Panc1 (cell line): ENCODE measurements around the gene ADGRF5. TPM values are rescaled to one million over a fixed set of nuclear protein-coding genes. Genes with fewer than 3 reads are reported as not detected.

ENCODE experiments used
- ATAC-seq: fragments of 200-7000 bp; cut with Tn5 transposase; 2 replicates; pipeline ENCODE4 v1.9.1; 2020; ENCODE audit warnings: mild to moderate bottlenecking, moderate library complexity
- BruUV-seq: library from RNA; stranded (reverse); fragments of 400-500 nt; replicated peaks from 2 replicates; lab custom pipeline; 2021; lab: Mats Ljungman, UMichigan
- CTCF ChIA-PET: fragments of 300-600 bp; sonication (Branson Sonifier 250); formaldehyde crosslinking; loops from one replicate; lab custom pipeline; 2022; ENCODE audit warnings: antibody characterized with exemption; lab: Charles Lee
- POLR2A ChIA-PET: fragments of 300-600 bp; sonication (Branson Sonifier 250); formaldehyde crosslinking; loops from one replicate; lab custom pipeline; 2022; ENCODE audit warnings: antibody characterized with exemption; lab: Charles Lee
- DNase-seq: peaks from one replicate; pipeline ENCODE4 v3.0.0-alpha.2; 2010; ENCODE audit warnings: low read depth, low spot score
- H3K27ac ChIP-seq: 2 replicates; pipeline ENCODE4 v1.5.1; 2011; ENCODE audit warnings: mild to moderate bottlenecking, low read length, inconsistent platforms
- H3K27me3 ChIP-seq: fragments of 200-500 bp; sonication (Bioruptor generic); 2 replicates; pipeline ENCODE4 v1.6.0; 2014; ENCODE audit warnings: low read length, inconsistent platforms; ENCODE audit not compliant: control insufficient read depth, insufficient read depth
- H3K36me3 ChIP-seq: fragments of 200-500 bp; sonication (Bioruptor generic); 2 replicates; pipeline ENCODE4 v1.5.1; 2014; ENCODE audit warnings: inconsistent platforms, mild to moderate bottlenecking, low read length, moderate library complexity; ENCODE audit not compliant: control insufficient read depth, insufficient read depth
- H3K4me1 ChIP-seq: 2 replicates; pipeline ENCODE4 v1.5.1; 2011; ENCODE audit warnings: inconsistent platforms, mild to moderate bottlenecking, low read length, moderate library complexity; ENCODE audit not compliant: control insufficient read depth, insufficient read depth
- H3K4me3 ChIP-seq, 2 experiments: 2 replicates each; pipeline ENCODE4 v1.5.1; 2011 to 2012; ENCODE audit warnings: low read depth in 2 of 2, low read length in 2 of 2, mild to moderate bottlenecking in 2 of 2, inconsistent platforms in 1 of 2, moderate library complexity in 1 of 2
- H3K9me3 ChIP-seq: fragments of 200-500 bp; sonication (Bioruptor generic); 2 replicates; pipeline ENCODE4 v1.5.1; 2014; ENCODE audit warnings: low read depth, mild to moderate bottlenecking, inconsistent platforms, low read length, moderate library complexity; ENCODE audit not compliant: control insufficient read depth, insufficient read depth
- POLR2AphosphoS5 ChIP-seq: IDR thresholded peaks from 2 replicates; pipeline ENCODE4 v1.6.1; 2012; ENCODE audit warnings: mild to moderate bottlenecking, low read depth, low read length, moderate library complexity
- SIN3A ChIP-seq: IDR thresholded peaks from 2 replicates; pipeline ENCODE4 v1.6.1; 2012; ENCODE audit warnings: low read depth, mild to moderate bottlenecking, low read length, moderate library complexity, borderline replicate concordance; ENCODE audit not compliant: insufficient read depth
- TCF7L2 ChIP-seq: IDR thresholded peaks from 2 replicates; pipeline ENCODE4 v1.6.1; 2011; ENCODE audit warnings: mild to moderate bottlenecking, low read depth, low read length, inconsistent platforms
- in situ Hi-C: cut with HindIII; loops from 2 replicates; pipeline ENCODE4 v1.10.0; 2016; ENCODE audit warnings: low sequenced_read_pairs, low pct_unique_long_range_greater_than_20kb
- intact Hi-C: fragments of 100-400 bp; cut with micrococcal nuclease; formaldehyde crosslinking; loops from one replicate; pipeline ENCODE4 v1.10.0; 2022; ENCODE audit not compliant: unreplicated experiment
- total RNA-seq: library from RNA; stranded (reverse); gene quantifications from one replicate; pipeline ENCODE4 v1.2.1, GENCODE V29; 2021; ENCODE audit not compliant: unreplicated experiment
- TF ChIP-seq, protein P1 (sequence below), 2 experiments: IDR thresholded peaks; 2 replicates each; pipeline ENCODE4 v1.6.1; 2011 to 2012; ENCODE audit warnings: low read depth in 2 of 2, control low read depth in 1 of 2, low read length in 1 of 2, mild to moderate bottlenecking in 1 of 2, moderate library complexity in 1 of 2; ENCODE audit not compliant: insufficient read depth in 1 of 2
- TF ChIP-seq, protein P2 (sequence below): fragments of 450-650 bp; IDR thresholded peaks from 2 replicates; pipeline ENCODE4 v1.5.1; 2017; ENCODE audit warnings: mild to moderate bottlenecking

Gene ADGRF5
- total RNA-seq, 1 experiment from 2014 or later: 0.18 TPM

DNA sequence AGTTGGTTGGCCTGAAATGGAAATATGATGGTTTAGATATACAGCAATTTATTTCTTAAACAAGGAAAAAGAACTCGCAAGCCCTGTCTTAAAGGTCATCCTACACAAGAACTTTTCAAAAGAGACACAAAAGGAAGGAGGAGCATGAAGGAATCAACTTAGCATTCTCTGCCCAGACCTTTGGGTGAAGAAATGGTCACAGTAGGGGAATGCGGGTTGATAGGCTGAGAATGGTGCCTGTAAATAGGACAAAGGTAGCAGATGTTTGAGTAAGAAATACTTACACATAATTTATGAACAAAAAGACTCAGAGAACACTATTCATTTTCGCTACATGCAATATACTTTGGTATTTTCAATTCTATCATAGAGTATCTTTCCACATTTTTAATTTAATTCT is 15.0 kb downstream of the ADGRF5 start:
- in situ Hi-C loops (no loop called here), intact Hi-C loops (no loop called here)
- Histone ChIP-seq H3K36me3 (no peaks in the 10 kb centered on the region), H3K4me1 (no peaks in the 10 kb centered on the region), H3K4me3 (no peak overlapping the region), H3K9me3 (no peaks in the 10 kb centered on the region), H3K27me3 (no peaks in the 10 kb centered on the region), H3K27ac (no peak overlapping the region)
- BruUV-seq: no TSS peak
- no peak for TF ChIP-seq POLR2AphosphoS5
- DNase-seq: no peak
- no peak for ATAC-seq
- ChIA-PET POLR2A (no interaction called here), CTCF (no interaction called here)

DNA sequence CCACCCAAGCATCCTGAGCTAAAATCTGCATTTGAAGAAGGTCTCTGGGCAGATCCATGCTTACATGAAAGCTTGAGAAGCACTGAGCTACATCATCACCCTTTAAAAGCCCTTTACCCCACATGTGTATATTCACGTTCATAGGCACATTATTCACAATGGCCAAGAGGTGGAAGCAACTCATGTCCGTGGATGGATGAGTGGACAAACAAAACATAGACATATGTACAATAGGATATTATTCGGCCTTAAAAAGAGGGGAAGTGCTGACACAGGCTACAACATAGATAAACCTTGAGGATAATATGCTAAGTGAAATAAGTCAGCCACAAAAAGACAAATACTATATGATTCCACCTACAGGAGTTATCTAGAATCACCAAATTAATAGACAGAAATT is 17.6 kb downstream of the ADGRF5 start:
- intact Hi-C loops: no loop called here

DNA sequence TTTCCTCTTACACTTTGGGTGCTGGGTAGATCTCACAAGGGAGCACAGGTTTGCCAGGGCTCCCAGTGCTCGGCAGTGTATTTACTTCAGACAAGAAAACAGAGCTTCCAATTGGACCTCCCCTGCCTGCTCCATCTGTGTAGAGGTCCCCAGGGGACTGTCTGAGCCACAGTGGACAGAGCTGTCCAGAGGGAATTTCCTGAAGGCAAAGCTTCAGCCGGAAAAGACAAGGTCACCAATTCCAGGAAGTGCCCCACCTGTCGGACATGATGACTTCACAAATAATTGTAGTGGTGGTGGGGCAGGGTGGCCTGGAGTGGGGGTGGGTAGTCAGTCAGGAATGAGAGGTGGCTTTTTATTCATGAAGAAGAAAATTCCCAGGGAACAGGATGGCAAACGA is 18.6 kb downstream of the ADGRF5 start:
- TF ChIP-seq, protein P1, sequence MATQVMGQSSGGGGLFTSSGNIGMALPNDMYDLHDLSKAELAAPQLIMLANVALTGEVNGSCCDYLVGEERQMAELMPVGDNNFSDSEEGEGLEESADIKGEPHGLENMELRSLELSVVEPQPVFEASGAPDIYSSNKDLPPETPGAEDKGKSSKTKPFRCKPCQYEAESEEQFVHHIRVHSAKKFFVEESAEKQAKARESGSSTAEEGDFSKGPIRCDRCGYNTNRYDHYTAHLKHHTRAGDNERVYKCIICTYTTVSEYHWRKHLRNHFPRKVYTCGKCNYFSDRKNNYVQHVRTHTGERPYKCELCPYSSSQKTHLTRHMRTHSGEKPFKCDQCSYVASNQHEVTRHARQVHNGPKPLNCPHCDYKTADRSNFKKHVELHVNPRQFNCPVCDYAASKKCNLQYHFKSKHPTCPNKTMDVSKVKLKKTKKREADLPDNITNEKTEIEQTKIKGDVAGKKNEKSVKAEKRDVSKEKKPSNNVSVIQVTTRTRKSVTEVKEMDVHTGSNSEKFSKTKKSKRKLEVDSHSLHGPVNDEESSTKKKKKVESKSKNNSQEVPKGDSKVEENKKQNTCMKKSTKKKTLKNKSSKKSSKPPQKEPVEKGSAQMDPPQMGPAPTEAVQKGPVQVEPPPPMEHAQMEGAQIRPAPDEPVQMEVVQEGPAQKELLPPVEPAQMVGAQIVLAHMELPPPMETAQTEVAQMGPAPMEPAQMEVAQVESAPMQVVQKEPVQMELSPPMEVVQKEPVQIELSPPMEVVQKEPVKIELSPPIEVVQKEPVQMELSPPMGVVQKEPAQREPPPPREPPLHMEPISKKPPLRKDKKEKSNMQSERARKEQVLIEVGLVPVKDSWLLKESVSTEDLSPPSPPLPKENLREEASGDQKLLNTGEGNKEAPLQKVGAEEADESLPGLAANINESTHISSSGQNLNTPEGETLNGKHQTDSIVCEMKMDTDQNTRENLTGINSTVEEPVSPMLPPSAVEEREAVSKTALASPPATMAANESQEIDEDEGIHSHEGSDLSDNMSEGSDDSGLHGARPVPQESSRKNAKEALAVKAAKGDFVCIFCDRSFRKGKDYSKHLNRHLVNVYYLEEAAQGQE (IDR thresholded peaks at IDR 0.05; ENCODE audit: insufficient read depth in 1 of 2, low read depth in 2 of 2, low read length in 1 of 2): no peak
- no peak for TF ChIP-seq SIN3A
- TF ChIP-seq, protein P2, sequence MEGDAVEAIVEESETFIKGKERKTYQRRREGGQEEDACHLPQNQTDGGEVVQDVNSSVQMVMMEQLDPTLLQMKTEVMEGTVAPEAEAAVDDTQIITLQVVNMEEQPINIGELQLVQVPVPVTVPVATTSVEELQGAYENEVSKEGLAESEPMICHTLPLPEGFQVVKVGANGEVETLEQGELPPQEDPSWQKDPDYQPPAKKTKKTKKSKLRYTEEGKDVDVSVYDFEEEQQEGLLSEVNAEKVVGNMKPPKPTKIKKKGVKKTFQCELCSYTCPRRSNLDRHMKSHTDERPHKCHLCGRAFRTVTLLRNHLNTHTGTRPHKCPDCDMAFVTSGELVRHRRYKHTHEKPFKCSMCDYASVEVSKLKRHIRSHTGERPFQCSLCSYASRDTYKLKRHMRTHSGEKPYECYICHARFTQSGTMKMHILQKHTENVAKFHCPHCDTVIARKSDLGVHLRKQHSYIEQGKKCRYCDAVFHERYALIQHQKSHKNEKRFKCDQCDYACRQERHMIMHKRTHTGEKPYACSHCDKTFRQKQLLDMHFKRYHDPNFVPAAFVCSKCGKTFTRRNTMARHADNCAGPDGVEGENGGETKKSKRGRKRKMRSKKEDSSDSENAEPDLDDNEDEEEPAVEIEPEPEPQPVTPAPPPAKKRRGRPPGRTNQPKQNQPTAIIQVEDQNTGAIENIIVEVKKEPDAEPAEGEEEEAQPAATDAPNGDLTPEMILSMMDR: no peak
- TF ChIP-seq POLR2AphosphoS5: no peak
- Histone ChIP-seq H3K4me1 (no peaks in the 10 kb centered on the region), H3K9me3 (no peaks in the 10 kb centered on the region), H3K36me3 (no peaks in the 10 kb centered on the region), H3K27me3 (no peaks in the 10 kb centered on the region), H3K27ac (no peak overlapping the region), H3K4me3 (no peak overlapping the region)
- BruUV-seq: no TSS peak
- POLR2A ChIA-PET: no interaction called here
- ATAC-seq (no peak), DNase-seq (no peak)
- in situ Hi-C loops (no loop called here), intact Hi-C loops (no loop called here)
- CTCF ChIA-PET: no interaction called here

More for the DNA sequence above, 17.6 kb downstream of the ADGRF5 start:
- in situ Hi-C loops: no loop called here
- Histone ChIP-seq H3K4me1 (no peaks in the 10 kb centered on the region), H3K27ac (no peak overlapping the region), H3K36me3 (no peaks in the 10 kb centered on the region), H3K4me3 (no peak overlapping the region), H3K9me3 (no peaks in the 10 kb centered on the region), H3K27me3 (no peaks in the 10 kb centered on the region)
- DNase-seq: no peak
- CTCF ChIA-PET: no interaction called here
- POLR2A ChIA-PET: no interaction called here
- BruUV-seq: no TSS peak
- TF ChIP-seq TCF7L2: no peak
- no peak for TF ChIP-seq SIN3A
- TF ChIP-seq, protein P1 (IDR thresholded peaks at IDR 0.05; ENCODE audit: insufficient read depth in 1 of 2, low read depth in 2 of 2, low read length in 1 of 2): no peak
- TF ChIP-seq, protein P2: no peak
- TF ChIP-seq POLR2AphosphoS5: no peak
- ATAC-seq: no peak
